IPS DF 4.7 (cell line): ENCODE data around the gene SIN3B.
"Not testable (repeated sequence)": the region's sequence is repeated elsewhere in the genome, so short reads cannot be mapped to it uniquely, and the experiment has no call there.

Experiments used
- DNase-seq: peaks from one replicate; pipeline ENCODE4 v3.0.0-alpha.2; 2013; ENCODE audit warnings: low spot score; ENCODE audit errors: extremely low read depth

The SIN3B gene

DNA sequence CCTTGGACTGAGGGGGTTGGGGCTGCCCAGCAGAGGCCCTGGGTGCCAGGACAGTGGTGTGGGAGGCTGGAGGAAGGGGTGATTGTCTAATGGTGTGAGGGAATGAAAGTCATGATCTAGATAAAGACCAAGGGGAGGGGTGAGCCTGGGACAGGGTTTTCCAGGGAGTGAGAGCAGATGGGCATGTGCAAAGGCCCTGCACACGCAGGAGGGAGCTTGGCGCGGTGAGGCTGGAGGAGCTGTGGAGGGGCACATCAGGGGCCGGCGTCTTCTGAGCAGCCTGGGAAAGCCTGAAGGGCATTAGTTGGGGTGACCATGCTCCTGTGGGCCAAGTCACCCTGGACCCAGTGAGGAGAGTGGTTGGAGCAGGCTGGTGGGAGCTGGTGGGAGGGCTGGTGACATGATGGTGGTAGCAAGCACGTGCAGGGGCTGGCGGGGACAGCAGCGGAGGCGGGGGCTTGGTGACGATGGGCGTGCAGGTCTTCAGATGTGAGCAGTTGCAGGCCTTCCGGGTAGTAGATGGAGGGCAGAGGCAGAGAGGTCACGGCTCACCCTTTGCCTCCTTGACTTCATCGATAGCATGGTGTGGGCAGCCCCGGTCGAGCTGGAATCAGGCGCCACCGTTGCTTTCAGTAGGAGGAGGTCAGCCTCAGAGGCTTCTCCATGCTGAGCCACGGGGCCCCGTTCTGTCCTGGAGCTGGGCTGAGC lies 39.4 kb downstream of the SIN3B start:
- no peak for DNase-seq

GRCh38 chr19:16869331-16869972 lies 40.3 kb downstream of the SIN3B start:
- no peak for DNase-seq

DNA sequence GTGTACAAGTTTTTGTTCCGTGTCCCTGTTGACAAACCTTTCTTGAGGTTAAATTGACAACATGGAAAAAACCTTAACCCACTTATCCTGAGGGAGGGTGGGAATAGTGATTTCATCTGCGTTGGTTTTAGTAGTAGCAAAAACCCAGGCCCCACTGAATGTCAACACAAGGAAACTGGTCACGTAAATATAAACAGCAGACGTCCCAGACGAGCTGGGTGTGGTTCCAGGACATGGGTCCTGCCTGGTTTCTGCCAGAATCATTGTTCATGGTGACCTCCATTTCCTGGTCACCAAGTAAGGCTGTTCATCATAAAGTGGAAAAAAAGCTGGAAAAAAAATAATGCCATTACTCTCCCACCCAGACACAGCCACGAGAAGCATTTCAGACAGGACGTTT lies 42.7 kb downstream of the SIN3B start:
- DNase-seq: no peak

- DNase-seq: no peak
Measured at GRCh38 chr19:16872728-16873127, 43.5 kb downstream of the SIN3B start.

DNA sequence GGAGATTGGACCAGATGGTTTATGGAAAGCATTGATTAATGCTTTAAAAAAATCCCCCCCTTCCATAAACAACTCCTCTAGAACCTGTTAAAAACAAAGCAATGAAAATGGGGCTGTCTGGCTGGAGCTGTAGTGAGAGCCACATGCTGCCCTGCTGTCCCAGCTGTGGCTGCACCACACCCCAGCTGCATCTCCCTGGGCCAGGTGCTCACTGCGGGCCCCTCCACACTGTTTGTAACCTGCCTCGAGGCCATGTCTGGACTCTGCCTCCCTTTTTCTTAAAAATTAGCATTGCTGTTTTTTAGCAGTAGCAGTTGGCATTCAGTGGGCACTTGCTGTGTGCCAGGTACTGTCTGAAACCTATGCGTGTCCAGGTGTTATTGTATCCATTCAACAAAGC lies 44.4 kb downstream of the SIN3B start:
- DNase-seq: no peak

DNA sequence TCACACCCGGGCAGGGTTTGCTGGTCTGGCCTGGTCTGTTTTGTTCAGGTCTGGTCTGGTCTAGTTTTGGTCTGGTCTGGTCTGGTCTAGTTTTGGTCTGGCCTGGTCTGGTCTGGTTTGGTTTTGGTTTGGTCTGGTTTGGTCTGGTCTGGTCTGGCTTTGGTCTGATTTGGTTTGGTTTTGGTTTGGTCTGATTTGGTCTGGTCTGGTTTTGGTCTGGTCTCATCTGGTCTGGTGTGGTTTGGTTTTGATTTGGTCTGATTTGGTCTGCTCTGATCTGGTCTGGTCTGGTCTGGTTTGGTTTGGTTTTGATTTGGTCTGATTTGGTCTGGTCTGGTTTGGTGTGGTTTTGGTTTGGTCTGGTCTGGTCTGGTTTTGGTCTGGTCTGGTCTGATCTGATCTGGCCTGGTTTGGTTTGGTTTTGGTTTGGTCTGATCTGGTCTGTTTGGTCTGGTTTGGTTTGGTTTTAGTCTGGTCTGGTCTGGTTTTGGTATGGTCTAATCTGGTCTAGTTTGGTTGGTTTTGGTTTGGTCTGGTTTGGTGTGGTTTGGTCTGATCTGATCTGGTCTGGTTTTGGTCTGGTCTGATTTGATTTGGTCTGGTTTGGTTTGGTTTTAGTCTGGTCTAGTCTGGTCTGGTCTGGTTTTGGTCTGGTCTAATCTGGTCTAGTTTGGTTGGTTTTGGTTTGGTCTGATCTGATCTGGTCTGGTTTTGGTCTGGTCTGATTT lies 45.2 kb downstream of the SIN3B start:
- DNase-seq: no peak

- not testable (repeated sequence) for DNase-seq
Measured at GRCh38 chr19:16874978-16875299, 45.7 kb downstream of the SIN3B start.

- DNase-seq: no peak
Measured at GRCh38 chr19:16875584-16876555, 46.7 kb downstream of the SIN3B start.

GRCh38 chr19:16876904-16877361 lies 47.7 kb downstream of the SIN3B start:
- DNase-seq: no peak

DNA sequence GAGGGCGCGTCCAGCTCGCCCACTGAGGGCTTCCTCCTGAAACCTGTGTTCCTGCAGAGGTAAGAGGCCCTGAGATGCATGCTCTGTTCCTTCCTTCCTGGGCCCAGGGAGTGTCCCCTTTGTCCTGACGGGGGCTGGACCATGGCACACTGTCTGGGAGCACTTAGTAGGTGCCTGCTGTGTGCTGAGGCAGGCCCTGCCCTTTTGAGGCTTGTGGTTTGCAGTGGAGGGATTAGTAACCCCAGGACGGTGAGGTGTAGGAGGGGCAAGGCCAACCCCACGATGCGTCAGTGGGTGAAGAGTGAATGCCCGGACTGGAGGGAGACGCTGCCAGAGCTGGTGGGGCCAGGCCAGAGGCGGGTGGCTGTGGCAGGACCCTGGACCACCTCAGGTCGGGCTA lies 48.4 kb downstream of the SIN3B start:
- no peak for DNase-seq

DNA sequence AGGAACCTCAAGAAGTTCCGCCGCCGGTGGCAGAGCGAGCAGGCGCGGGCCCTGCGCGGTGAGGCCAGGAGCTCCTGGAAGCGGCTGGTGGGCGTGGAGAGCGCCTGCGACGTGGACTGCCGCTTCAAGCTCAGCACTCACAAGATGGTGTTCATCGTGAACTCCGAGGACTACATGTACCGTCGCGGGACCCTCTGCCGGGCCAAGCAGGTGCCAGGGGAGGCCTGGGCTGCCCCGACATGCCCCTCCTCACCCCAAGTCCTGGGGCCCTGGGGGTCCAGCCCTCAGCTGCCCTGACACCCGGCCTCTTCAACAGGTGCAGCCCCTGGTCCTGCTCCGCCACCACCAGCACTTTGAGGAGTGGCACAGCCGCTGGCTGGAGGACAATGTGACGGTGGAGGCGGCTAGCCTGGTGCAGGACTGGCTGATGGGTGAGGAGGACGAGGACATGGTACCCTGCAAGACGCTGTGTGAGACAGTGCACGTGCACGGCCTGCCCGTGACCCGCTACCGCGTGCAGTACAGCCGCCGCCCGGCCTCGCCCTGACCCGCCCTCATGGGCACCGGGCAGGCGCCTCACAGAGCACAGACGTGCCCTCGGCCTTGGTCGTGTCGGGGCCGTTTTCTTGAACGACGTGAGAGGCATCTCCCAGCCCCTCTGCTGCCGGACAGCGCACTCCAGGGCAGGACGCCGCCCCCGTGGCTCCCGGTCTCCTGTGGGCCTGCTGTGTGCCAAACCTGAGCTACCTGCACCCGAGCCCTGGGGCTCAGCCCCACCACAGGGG lies 49.2 kb downstream of the SIN3B start:
- no peak for DNase-seq

GRCh38 chr19:16880884-16881554 lies 51.8 kb downstream of the SIN3B start:
- no peak for DNase-seq

GRCh38 chr19:16882146-16882545 lies 52.9 kb downstream of the SIN3B start:
- DNase-seq: no peak

DNA sequence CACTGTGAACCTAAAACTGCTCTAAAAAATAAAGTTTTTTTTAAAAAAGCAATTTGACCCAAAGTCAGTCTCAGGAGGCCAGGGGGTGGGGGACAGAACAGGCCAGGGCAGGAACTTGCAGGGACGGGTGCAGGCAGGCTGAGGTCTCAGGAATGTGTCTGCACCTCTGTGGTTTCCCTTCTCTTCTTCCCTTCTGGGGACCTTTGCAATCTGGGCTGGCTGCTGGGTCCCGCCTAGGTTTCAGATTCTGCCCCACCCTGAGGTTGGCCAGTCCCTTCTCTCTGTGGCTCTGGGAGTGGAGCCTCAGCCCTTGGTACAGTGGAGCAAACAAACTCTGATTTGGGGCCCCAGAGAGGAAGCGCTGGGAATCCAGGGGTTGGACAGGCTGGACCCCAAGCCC lies 54.3 kb downstream of the SIN3B start:
- no peak for DNase-seq

GRCh38 chr19:16885166-16885565 lies 56.0 kb downstream of the SIN3B start:
- no peak for DNase-seq

- no peak for DNase-seq
Measured at GRCh38 chr19:16886305-16886880, 57.2 kb downstream of the SIN3B start.

- no peak for DNase-seq
Measured at GRCh38 chr19:16887353-16888265, 58.4 kb downstream of the SIN3B start.

GRCh38 chr19:16888629-16889365 lies 59.6 kb downstream of the SIN3B start, which contains the start of gene F2RL3:
TSS of gene F2RL3 (plus strand) at chr19:16888999. CDS start at chr19:16889190, 191 bp downstream.
- DNase-seq: no peak
